ENCODE data around the gene ZBTB1. TPM values are rescaled to one million over a fixed set of nuclear protein-coding genes. Genes with fewer than 3 reads are reported as not detected.

ZBTB1 gene
- total RNA-seq, 1 donor = 67.7 TPM

GRCh38 chr14:64536488-64537245, 32.1 kb downstream of the ZBTB1 start:
- H3K4me2 ChIP-seq (ENCODE audit: insufficient read depth, low read length) = no peak overlapping the region
- H3K79me2 ChIP-seq (ENCODE audit: insufficient read depth, low read length) = no peaks in the 10 kb centered on the region
- no peaks in the 10 kb centered on the region for H3K36me3 ChIP-seq (ENCODE audit: insufficient read depth, low read length)
- no peak overlapping the region for H3K4me3 ChIP-seq (ENCODE audit: insufficient read depth, low read length)
- no peak overlapping the region for H3K27ac ChIP-seq (ENCODE audit: low read depth, low read length)
- no peak for DNase-seq (ENCODE audit: insufficient read length, low spot score, missing footprints)
- H2AFZ ChIP-seq (ENCODE audit: low read length) = no peak overlapping the region
- no peak for TF ChIP-seq CTCF (IDR thresholded peaks at IDR 0.05; ENCODE audit: extremely low read depth, low read depth, low read length)
- H3K9me3 ChIP-seq (ENCODE audit: low read depth, low read length) = peaks cover 7% of the 10 kb centered on the region
- H3K4me1 ChIP-seq (ENCODE audit: insufficient read depth, low read length) = peaks cover 11% of the 10 kb centered on the region
- H4K20me1 ChIP-seq (ENCODE audit: insufficient read depth, low read length) = no peaks in the 10 kb centered on the region
- peaks cover 10% of the 10 kb centered on the region for H3K27me3 ChIP-seq (ENCODE audit: insufficient read depth, low read length)

- no peaks in the 10 kb centered on the region for H3K36me3 ChIP-seq (ENCODE audit: insufficient read depth, low read length)
- TF ChIP-seq CTCF (IDR thresholded peaks at IDR 0.05; ENCODE audit: extremely low read depth, low read depth, low read length) = peak; percentile 73
- H3K27me3 ChIP-seq (ENCODE audit: insufficient read depth, low read length) = peaks cover 20% of the 10 kb centered on the region
- H3K4me1 ChIP-seq (ENCODE audit: insufficient read depth, low read length) = peaks cover 11% of the 10 kb centered on the region
- DNase-seq (ENCODE audit: insufficient read length, low spot score, missing footprints) = peak; percentile 99
- peak within 1 kb of the TSS; percentile 94 for H3K4me2 ChIP-seq (ENCODE audit: insufficient read depth, low read length)
- peak within 1 kb of the TSS; percentile 77 for H3K4me3 ChIP-seq (ENCODE audit: insufficient read depth, low read length)
- peak within 1 kb of the TSS; percentile 35 for H3K27ac ChIP-seq (ENCODE audit: low read depth, low read length)
- peak within 1 kb of the TSS; percentile 86 for H2AFZ ChIP-seq (ENCODE audit: low read length)
- no peaks in the 10 kb centered on the region for H3K79me2 ChIP-seq (ENCODE audit: insufficient read depth, low read length)
- peaks cover 10% of the 10 kb centered on the region for H3K9me3 ChIP-seq (ENCODE audit: low read depth, low read length)
- H4K20me1 ChIP-seq (ENCODE audit: insufficient read depth, low read length) = no peaks in the 10 kb centered on the region
Measured at GRCh38 chr14:64540208-64541202, 35.9 kb downstream of the ZBTB1 start, which contains the start of gene HSPA2. TSS of gene HSPA2 (plus strand) at chr14:64540741. CDS start at chr14:64540850, 109 bp downstream.

- Histone ChIP-seq H2AFZ (ENCODE audit: low read length) (peak overlapping the region; percentile 6), H3K4me2 (ENCODE audit: insufficient read depth, low read length) (peak overlapping the region; percentile 94), H3K27me3 (ENCODE audit: insufficient read depth, low read length) (peaks cover 20% of the 10 kb centered on the region), H3K4me1 (ENCODE audit: insufficient read depth, low read length) (peaks cover 8% of the 10 kb centered on the region), H3K9me3 (ENCODE audit: low read depth, low read length) (peaks cover 10% of the 10 kb centered on the region), H4K20me1 (ENCODE audit: insufficient read depth, low read length) (no peaks in the 10 kb centered on the region), H3K36me3 (ENCODE audit: insufficient read depth, low read length) (no peaks in the 10 kb centered on the region), H3K27ac (ENCODE audit: low read depth, low read length) (no peak overlapping the region), H3K4me3 (ENCODE audit: insufficient read depth, low read length) (peak overlapping the region; percentile 77), H3K79me2 (ENCODE audit: insufficient read depth, low read length) (no peaks in the 10 kb centered on the region)
- TF ChIP-seq CTCF (IDR thresholded peaks at IDR 0.05; ENCODE audit: extremely low read depth, low read depth, low read length) = no peak
- DNase-seq (ENCODE audit: insufficient read length, low spot score, missing footprints) = no peak
Measured at GRCh38 chr14:64541261-64541971, 36.8 kb downstream of the ZBTB1 start.

Measured in osteoblast (primary cell).